Measurements from ENCODE around the gene AP1G2. TPM values are rescaled to one million over a fixed set of nuclear protein-coding genes. Genes with fewer than 3 reads are reported as not detected.

AP1G2 gene
- total RNA-seq, 2 experiments from 2014 or later = 118 to 124 TPM

DNA sequence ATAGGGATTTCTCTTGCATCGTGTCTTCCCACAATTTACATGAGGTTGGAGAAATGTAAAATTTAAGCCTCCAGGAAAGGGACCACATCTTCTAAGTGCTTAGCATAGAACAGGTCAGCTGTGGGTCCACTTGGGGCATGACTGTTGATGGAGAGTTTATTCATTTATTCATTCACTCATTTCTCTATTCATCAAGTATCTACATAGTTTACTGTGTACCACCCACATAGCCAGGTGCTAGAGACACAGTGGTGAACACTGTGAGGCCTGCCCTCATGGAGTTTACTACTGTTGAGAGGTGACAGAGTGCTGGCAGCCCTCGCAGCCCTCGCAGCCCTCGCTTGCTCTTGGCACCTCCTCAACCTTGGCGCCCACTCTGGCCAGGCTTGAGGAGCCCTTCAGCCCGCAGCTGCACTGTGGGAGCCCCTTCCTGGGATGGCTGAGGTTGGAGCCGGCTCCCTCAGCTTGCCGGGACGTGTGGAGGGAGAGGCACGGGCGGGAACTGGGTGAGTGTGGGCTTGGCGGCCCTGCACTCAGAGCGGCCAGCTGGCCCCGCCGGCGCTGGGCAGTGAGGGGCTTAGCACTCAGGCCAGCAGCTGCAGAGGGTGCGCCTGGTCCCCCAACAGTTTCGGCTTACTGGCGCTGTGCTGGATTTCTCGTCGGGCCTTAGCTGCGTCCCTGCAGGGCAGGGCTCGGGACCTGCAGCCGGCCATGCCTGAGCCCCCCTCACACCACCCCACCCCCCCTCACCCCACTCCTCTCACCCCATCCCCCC lies 12.7 kb upstream of the AP1G2 start:
- Mint-ChIP-seq H3K4me3 (no peak overlapping the region), H3K36me3 (no peaks in the 10 kb centered on the region), H3K27me3 (peaks cover 43% of the 10 kb centered on the region), H3K27ac (no peak overlapping the region), H3K4me1 (peaks cover 15% of the 10 kb centered on the region), H3K9me3 (no peaks in the 10 kb centered on the region)
- no peak for DNase-seq

DNA sequence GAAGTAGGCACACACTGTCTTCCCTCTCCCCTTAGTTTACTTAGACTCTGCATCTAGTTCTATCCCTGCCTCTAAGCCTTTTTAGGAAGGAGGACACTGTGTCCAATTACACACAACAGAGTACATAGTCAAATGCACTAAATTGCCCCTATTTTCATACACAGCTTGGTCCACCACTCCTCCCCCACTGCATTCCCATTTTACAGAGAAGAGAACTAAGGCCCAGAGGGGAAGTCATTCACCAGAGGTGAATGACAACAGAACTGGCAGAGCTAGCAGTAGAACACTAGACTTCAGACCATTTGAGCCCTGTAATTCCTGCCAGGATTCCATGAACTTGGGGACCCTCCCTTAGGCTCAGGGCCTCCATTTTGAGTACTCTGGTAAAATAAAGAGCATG lies 12.1 kb upstream of the AP1G2 start:
- H3K27ac Mint-ChIP-seq = no peak overlapping the region
- H3K4me1 Mint-ChIP-seq = peaks cover 15% of the 10 kb centered on the region
- no peaks in the 10 kb centered on the region for H3K36me3 Mint-ChIP-seq
- H3K9me3 Mint-ChIP-seq = no peaks in the 10 kb centered on the region
- peaks cover 49% of the 10 kb centered on the region for H3K27me3 Mint-ChIP-seq
- H3K4me3 Mint-ChIP-seq = no peak overlapping the region
- no peak for DNase-seq

DNA sequence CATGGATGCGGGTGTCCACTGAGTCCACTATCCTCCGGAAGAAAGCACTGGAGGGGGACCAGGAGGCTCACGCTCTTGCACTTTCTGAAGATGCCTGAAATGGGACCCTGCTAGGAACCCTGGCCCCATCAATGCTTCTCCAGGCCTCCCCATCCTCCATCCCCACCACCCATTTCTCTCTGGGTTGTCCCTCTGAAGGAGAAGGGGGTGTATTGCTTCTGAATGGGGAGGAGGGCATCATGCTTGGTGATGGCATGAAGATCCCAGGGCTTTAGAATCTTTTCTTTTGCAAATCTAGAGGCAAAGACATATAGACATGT lies 11.7 kb upstream of the AP1G2 start:
- H3K36me3 Mint-ChIP-seq = no peaks in the 10 kb centered on the region
- no peak for DNase-seq
- peaks cover 15% of the 10 kb centered on the region for H3K4me1 Mint-ChIP-seq
- no peak overlapping the region for H3K27ac Mint-ChIP-seq
- no peaks in the 10 kb centered on the region for H3K9me3 Mint-ChIP-seq
- H3K4me3 Mint-ChIP-seq = no peak overlapping the region
- peaks cover 53% of the 10 kb centered on the region for H3K27me3 Mint-ChIP-seq

DNA sequence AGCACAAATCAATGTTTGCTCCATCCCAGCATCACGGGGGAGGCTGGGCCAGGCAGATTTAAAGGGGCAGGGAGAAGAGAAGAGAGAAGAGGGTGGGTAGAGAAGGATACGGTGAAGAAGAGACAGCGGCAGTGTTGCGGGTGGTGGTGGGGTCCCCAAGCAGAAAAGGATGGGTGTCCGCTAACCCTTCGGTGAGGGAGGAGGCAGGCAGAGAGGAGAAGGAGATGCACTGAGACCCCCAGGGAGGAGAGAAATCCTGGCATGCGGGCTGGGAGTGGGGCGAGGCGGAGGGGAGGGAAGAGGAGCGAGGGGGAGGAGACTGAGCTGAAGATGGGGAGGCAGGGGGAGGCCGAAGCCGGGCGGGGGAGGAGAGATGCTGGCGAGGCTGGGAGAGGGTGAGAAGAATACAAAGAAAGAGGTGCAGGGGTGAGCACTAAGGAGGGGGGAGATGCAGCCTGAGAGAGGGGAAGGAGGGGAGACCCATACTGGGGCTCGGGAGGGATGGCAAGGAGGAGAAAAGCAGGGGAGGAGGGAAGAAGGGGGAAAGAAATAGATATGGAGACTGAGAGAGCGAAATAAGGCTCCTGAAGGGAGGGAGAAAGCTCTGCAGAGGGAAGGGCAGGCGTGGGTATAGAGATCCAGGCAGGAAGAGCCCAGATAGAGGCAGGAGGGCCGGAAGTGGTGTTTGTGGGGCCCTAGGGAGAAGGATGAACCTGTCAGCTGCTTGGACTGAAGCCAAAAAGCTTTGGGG lies 11.1 kb upstream of the AP1G2 start, which contains the start of gene JPH4:
Gene JPH4 (minus strand): TSS at position 231 of the 751 bp plus-strand sequence. CDS start 1,337 bp downstream, outside the sequence.
- DNase-seq = no peak
- no peak within 1 kb of the TSS for H3K4me3 Mint-ChIP-seq
- peaks cover 15% of the 10 kb centered on the region for H3K4me1 Mint-ChIP-seq
- H3K27ac Mint-ChIP-seq = no peak within 1 kb of the TSS
- no peaks in the 10 kb centered on the region for H3K9me3 Mint-ChIP-seq
- peaks cover 52% of the 10 kb centered on the region for H3K27me3 Mint-ChIP-seq
- H3K36me3 Mint-ChIP-seq = no peaks in the 10 kb centered on the region

DNA sequence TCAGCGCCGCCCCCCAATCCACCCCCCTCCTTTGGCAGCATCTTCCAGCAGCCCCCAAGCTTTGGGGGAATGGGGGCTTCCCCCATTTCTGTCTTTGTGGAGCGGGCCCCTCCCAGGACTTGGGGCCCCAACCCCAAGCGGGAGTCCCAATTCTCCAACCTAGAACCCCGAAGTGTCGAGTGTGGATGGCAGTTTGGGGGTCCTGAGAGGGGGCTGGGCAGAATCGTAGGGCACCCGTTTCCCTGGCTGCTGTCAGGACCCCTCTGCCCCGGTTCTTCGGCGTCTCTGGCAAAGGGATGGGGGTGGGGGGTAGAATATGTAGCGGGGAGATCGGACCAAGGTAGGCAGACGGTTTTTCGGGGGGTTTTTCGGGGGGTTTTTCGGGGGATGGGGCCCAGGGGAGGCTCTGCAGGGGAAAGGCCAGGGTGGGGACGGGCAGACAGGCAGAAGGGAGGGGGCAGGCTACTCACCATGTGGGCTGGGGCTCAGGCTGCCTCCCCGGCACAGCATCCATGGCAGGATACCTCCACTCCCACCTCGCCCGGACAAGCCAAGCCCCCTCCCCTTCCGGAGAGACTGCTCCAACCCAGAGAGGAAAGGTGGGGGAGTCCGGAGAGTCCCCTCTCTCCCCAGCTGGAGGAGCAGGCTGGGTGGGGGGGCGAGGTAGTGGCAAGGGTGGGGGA lies 10.3 kb upstream of the AP1G2 start:
- no peak overlapping the region for H3K27ac Mint-ChIP-seq
- no peak for DNase-seq
- peaks cover 57% of the 10 kb centered on the region for H3K27me3 Mint-ChIP-seq
- no peaks in the 10 kb centered on the region for H3K9me3 Mint-ChIP-seq
- peaks cover 17% of the 10 kb centered on the region for H3K4me1 Mint-ChIP-seq
- H3K36me3 Mint-ChIP-seq = no peaks in the 10 kb centered on the region
- no peak overlapping the region for H3K4me3 Mint-ChIP-seq

DNA sequence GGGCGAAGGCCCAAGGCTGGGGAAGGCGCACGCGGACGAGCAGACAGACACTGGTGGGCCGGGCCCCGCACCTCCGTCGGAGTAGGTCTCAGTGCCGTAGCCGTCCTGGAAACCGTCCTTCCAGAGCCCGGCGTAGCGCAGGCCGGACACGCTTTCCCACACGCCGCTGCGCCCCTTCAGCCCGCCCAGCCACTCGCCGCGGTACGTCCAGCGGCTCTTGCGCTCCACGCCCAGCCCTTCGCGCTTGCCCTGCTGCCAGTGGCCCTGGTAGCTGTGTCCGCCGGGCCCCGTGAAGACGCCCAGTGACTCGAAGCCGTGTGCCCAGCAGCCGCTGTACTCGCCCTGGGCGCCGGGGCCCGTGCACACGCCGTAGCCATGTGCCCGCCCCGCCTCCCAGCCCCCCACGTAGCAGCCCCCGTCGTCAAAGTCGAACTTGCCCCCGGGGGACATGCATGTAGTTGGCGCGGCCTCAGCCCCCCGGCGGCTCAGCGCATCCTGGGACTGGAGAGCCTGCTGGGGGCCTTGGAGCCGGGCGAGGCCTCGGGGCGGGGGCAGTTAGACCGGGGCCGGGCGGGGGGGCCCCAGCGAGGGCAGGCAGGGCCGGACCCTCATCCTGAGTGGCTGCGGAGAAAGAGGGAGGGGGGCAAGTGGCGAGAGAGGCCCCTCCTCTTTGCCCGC lies 9.6 kb upstream of the AP1G2 start:
- Mint-ChIP-seq H3K27ac (no peak overlapping the region), H3K9me3 (no peaks in the 10 kb centered on the region), H3K27me3 (peaks cover 64% of the 10 kb centered on the region), H3K36me3 (no peaks in the 10 kb centered on the region), H3K4me1 (peaks cover 17% of the 10 kb centered on the region), H3K4me3 (peak overlapping the region; percentile 35)
- no peak for DNase-seq

DNA sequence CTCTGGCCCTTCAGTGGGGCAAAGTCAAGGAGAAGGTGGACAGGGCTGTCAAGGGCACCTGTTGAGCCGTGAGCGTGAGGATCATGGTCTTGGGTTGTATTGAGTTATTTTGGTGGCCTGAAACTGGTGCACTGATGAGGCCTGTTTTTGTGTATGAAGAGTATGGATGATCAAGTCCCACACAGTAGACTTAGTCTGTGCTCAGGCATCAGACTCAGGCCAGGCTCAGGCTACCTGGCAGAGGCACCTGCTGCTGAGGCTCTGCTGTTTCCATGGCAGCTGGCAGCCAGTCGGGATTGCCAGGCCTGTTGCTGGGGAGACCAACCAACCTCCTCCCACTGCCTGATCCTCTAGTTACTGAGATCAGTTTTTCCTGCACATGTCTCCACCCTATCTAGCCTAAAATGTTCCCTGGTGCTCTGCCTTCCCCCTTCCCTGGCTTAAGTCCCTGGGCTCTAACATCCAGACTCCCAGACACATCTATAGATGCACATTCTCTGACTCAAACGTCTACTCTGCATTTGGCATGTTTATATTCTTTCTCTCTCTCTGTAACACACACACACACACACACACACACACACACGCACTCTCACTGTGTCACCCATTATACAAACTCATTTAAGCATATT lies 5.9 kb upstream of the AP1G2 start:
- DNase-seq = no peak
- H3K27ac Mint-ChIP-seq = no peak overlapping the region
- H3K9me3 Mint-ChIP-seq = no peaks in the 10 kb centered on the region
- peaks cover 15% of the 10 kb centered on the region for H3K4me1 Mint-ChIP-seq
- peaks cover 54% of the 10 kb centered on the region for H3K27me3 Mint-ChIP-seq
- no peak overlapping the region for H3K4me3 Mint-ChIP-seq
- H3K36me3 Mint-ChIP-seq = no peaks in the 10 kb centered on the region

DNA sequence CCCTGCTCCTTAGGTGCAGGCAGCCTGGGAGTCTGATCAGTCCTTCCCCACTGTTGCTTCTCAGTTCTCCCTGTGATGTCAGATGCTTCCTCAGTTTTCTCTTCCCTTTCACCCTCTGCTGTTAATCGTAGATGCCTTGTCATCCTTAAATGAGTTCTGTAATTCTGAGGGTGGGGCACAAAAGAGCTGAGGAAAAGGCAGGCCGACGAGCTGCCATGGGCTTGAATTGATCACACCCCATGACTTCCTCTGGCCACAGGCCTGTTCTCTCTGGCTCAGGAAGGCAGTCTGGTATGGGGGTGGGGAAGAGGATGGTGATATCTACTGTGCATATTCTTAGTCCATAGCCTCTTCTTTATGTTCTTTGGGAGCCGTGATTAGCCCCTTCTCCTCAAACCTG lies 5.2 kb upstream of the AP1G2 start:
- H3K36me3 Mint-ChIP-seq = no peaks in the 10 kb centered on the region
- peaks cover 18% of the 10 kb centered on the region for H3K4me1 Mint-ChIP-seq
- H3K4me3 Mint-ChIP-seq = no peak overlapping the region
- DNase-seq = no peak
- no peak overlapping the region for H3K27ac Mint-ChIP-seq
- no peaks in the 10 kb centered on the region for H3K9me3 Mint-ChIP-seq
- H3K27me3 Mint-ChIP-seq = peaks cover 47% of the 10 kb centered on the region

DNA sequence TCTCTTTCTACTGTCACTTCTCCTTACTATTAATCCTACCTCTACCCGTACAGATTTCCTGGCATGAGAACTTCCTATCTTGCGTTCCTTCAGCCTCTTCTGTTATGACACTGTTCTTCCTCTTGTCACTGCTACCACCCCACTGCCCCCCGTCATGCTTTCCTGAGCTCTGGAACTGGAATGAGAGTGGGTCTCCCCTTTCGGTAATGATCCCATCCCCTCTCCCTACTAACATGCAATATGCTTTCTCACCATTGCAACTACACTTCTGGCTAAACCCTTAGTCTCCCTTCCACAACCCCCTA lies 4.9 kb upstream of the AP1G2 start:
- Mint-ChIP-seq H3K4me1 (peaks cover 20% of the 10 kb centered on the region), H3K4me3 (no peak overlapping the region), H3K36me3 (no peaks in the 10 kb centered on the region), H3K9me3 (no peaks in the 10 kb centered on the region), H3K27me3 (peaks cover 44% of the 10 kb centered on the region), H3K27ac (no peak overlapping the region)
- no peak for DNase-seq

DNA sequence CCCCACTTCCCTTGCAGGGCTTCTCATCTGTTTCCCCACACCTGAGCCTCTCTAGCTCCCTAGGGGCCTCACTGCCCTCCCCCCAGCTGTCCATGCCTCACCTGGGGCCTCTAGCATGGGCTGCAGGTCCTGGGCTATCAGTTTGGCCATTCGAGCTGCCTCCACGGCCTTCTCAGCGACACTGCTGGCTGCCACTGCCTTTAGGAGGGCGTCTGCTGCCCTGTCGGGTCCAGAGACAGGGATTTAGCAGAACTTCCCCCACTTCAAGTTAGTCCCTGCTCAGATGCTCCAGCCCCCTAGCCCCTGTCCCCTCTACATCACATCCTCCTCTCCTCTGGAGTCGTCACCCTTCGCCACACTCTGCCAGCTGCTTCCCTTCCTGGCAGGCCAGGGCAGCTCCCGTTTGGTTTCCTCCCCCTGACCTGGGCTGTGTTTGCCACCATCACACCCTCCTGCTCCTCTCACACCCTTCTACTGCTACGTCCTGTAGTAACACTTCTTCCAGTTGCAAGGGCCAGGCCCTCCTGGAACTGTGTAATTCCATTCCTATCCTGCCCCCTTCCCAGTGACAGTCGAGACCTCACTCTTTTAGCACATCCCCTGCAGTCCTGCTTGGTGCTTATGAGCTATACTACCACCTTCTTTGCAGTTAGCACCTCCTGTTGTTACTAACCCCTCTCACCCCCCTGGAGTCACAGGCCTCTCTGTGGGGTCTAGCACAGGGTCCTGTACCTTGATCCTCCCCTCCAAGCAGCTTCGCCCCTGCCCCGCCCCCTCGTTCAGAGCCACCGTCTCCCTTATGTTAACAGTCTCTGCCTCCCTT lies 4.3 kb upstream of the AP1G2 start:
- no peak overlapping the region for H3K4me3 Mint-ChIP-seq
- no peak overlapping the region for H3K27ac Mint-ChIP-seq
- peaks cover 40% of the 10 kb centered on the region for H3K27me3 Mint-ChIP-seq
- H3K36me3 Mint-ChIP-seq = no peaks in the 10 kb centered on the region
- H3K4me1 Mint-ChIP-seq = peaks cover 20% of the 10 kb centered on the region
- no peak for DNase-seq
- H3K9me3 Mint-ChIP-seq = no peaks in the 10 kb centered on the region

DNA sequence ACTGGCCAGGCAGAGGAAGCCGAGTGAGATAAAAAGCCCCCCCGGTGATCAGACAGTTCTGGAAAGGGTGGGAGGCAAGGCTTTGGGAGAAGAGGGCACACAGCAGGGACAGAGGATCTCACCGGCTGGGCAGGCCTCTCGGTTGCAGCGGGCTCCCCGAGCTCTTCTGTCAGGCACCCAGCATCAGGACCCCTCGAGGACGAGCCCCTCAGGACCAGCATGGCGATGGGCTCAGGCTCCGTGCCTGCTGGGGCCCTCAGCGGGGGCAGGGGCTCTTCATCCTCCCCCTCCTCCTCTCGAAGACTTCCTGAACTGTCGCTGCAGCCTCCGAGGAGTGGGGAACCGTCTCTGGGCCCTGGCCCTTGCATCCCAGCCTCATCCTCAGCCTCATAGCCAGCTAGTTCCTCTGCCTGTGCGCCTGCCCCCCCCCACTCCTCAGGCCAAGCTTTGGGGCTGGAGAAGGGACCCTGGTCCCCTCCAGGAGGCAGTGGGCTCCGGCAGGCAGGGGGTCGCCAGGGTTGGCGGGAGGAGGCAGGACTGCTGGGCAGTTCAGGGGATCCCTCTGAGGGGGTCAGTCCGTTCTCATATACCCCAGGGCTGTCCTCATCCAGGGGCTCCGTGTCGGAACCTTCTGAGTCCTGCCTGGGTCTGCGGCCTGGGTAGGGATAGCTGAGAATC lies 3.4 kb upstream of the AP1G2 start:
- Mint-ChIP-seq H3K36me3 (peaks cover 2% of the 10 kb centered on the region), H3K4me3 (no peak overlapping the region), H3K4me1 (peaks cover 20% of the 10 kb centered on the region), H3K27ac (no peak overlapping the region), H3K9me3 (no peaks in the 10 kb centered on the region), H3K27me3 (peaks cover 32% of the 10 kb centered on the region)
- DNase-seq = no peak

DNA sequence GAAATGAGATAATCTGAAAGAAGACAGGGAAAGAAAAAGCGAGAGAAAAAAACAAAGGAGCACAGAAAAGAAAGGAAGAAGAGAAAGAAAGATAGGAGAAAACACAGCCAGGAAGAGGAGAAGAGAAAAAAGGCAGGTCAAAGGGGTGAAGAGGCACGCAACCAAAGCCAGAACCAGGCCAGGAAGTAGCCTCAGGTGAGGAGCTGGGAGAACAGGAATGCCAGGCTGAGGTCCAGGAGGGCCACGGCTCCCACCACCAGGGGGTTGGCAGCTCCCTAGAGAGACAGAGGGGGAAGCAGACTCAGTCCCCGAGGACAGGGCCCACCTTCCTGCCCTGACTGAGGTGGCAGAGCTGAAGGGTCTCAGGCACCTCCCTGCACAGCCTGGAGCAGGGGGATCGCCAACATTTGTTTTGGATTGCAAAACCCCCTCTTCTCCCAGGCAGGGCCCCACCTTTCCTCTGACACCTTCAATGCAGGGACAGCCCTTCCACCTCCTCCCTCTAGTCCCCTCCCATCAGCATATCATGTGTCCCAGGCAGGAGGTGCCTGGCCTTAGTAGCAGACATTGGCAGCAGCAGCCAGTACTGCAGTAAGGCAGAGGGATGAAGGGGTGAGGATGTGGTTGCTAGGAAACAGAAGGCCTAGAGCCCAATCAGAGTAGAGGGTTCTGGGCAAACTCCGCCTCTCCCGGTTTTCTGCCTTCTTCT lies 2.0 kb upstream of the AP1G2 start:
- H3K4me1 Mint-ChIP-seq = peaks cover 30% of the 10 kb centered on the region
- H3K27ac Mint-ChIP-seq = no peak overlapping the region
- no peak overlapping the region for H3K4me3 Mint-ChIP-seq
- no peaks in the 10 kb centered on the region for H3K9me3 Mint-ChIP-seq
- DNase-seq = no peak
- peaks cover 5% of the 10 kb centered on the region for H3K36me3 Mint-ChIP-seq
- H3K27me3 Mint-ChIP-seq = peaks cover 23% of the 10 kb centered on the region

DNA sequence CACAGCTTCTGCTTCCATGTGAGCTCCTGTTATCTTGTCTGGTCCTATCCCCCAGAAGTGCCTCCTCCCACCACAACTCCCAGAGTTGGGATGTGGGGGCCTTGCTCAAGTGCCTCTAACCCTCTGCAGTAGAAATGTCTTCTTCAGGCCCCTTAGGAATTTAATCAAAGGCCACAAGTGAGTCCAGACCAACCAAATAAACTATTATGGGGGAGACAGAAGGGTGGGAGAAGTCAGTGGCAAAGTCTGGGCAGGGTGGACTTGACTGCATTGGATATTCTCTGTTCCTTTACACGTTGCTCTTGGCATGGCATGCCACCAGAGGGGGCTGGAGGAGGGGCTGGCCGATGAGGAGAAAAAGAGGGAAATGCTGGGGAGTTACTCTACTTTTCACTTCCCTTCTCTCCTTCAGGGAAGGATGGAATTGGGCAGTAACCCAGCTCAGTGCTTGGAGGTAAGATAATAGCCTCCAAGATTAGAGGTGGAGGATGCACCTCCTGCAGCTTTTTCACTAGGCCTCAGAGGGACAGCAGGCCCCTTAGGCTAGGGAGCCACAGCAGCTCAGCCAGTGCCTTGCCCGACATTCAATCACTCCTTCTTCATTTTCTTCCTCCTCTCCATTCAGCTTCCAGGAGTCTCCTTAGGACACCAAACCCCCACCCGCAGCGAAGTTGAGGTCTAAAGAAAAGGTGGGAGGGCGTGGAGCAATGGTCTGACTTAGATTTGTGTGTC lies 1.2 kb upstream of the AP1G2 start:
- no peaks in the 10 kb centered on the region for H3K9me3 Mint-ChIP-seq
- H3K4me1 Mint-ChIP-seq = peaks cover 30% of the 10 kb centered on the region
- peaks cover 17% of the 10 kb centered on the region for H3K27me3 Mint-ChIP-seq
- peak overlapping the region; percentile 98 for H3K27ac Mint-ChIP-seq
- peak overlapping the region; percentile 100 for H3K4me3 Mint-ChIP-seq
- no peak for DNase-seq
- peaks cover 5% of the 10 kb centered on the region for H3K36me3 Mint-ChIP-seq

All from activated naive CD8-positive, alpha-beta T cell treated with anti-CD3 and anti-CD28 coated beads for 36 hours (primary cell).